ENCODE data around the gene HPCAL1. TPM values are rescaled to one million over a fixed set of nuclear protein-coding genes. Genes with fewer than 3 reads are reported as not detected.
"Not testable (repeated sequence)": the region's sequence is repeated elsewhere in the genome, so short reads cannot be mapped to it uniquely, and the experiment has no call there.

Gene HPCAL1
- total and polyA plus RNA-seq, 2 experiments from 2014 or later = 8.3 to 25.4 TPM

DNA sequence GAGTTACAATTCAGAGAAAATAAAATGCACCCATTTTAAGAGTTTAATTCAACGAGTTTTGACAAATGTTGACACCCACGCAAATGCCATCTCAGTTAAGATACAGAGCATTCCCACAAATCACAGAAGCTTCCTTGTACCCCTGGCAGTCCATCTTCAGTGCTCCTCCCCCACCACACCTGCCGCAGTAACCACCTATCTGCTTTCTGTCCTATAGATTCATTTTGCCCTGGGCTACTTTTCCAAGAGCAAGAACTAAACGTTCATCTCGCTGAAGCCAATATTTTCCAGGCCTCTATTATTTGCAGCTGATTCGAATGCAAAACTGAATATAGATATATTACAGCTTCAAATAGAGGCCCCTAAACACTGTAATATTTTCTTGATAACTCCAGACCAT, 13.4 kb upstream of the HPCAL1 start:
- no peaks in the 10 kb centered on the region for H4K20me1 ChIP-seq (replicated peaks; ENCODE audit: insufficient read depth)
- DNase-seq (ENCODE audit: low spot score) = no peak
- H3F3A ChIP-seq (replicated peaks; ENCODE audit: low read depth) = no peaks in the 10 kb centered on the region
- no peak for TF ChIP-seq JUNB (IDR thresholded peaks at IDR 0.05; ENCODE audit: unreplicated experiment)
- no peak for TF ChIP-seq ZNF114 (CRISPR knock-in tag; IDR thresholded peaks at IDR 0.05)
- TF ChIP-seq, protein P1, sequence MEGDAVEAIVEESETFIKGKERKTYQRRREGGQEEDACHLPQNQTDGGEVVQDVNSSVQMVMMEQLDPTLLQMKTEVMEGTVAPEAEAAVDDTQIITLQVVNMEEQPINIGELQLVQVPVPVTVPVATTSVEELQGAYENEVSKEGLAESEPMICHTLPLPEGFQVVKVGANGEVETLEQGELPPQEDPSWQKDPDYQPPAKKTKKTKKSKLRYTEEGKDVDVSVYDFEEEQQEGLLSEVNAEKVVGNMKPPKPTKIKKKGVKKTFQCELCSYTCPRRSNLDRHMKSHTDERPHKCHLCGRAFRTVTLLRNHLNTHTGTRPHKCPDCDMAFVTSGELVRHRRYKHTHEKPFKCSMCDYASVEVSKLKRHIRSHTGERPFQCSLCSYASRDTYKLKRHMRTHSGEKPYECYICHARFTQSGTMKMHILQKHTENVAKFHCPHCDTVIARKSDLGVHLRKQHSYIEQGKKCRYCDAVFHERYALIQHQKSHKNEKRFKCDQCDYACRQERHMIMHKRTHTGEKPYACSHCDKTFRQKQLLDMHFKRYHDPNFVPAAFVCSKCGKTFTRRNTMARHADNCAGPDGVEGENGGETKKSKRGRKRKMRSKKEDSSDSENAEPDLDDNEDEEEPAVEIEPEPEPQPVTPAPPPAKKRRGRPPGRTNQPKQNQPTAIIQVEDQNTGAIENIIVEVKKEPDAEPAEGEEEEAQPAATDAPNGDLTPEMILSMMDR (conservative IDR thresholded peaks at IDR 0.05; ENCODE audit: low read depth in 2 of 2) = no peak
- no peak for TF ChIP-seq STAT1 (IDR thresholded peaks at IDR 0.05; ENCODE audit: unreplicated experiment)
- TF ChIP-seq POLR2AphosphoS5 (IDR thresholded peaks at IDR 0.05; ENCODE audit: low read depth) = no peak
- TF ChIP-seq, protein P2, sequence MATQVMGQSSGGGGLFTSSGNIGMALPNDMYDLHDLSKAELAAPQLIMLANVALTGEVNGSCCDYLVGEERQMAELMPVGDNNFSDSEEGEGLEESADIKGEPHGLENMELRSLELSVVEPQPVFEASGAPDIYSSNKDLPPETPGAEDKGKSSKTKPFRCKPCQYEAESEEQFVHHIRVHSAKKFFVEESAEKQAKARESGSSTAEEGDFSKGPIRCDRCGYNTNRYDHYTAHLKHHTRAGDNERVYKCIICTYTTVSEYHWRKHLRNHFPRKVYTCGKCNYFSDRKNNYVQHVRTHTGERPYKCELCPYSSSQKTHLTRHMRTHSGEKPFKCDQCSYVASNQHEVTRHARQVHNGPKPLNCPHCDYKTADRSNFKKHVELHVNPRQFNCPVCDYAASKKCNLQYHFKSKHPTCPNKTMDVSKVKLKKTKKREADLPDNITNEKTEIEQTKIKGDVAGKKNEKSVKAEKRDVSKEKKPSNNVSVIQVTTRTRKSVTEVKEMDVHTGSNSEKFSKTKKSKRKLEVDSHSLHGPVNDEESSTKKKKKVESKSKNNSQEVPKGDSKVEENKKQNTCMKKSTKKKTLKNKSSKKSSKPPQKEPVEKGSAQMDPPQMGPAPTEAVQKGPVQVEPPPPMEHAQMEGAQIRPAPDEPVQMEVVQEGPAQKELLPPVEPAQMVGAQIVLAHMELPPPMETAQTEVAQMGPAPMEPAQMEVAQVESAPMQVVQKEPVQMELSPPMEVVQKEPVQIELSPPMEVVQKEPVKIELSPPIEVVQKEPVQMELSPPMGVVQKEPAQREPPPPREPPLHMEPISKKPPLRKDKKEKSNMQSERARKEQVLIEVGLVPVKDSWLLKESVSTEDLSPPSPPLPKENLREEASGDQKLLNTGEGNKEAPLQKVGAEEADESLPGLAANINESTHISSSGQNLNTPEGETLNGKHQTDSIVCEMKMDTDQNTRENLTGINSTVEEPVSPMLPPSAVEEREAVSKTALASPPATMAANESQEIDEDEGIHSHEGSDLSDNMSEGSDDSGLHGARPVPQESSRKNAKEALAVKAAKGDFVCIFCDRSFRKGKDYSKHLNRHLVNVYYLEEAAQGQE (IDR thresholded peaks at IDR 0.05; ENCODE audit: unreplicated experiment) = no peak
- no peak for TF ChIP-seq EZH2 (IDR thresholded peaks at IDR 0.05; ENCODE audit: low read depth, unreplicated experiment)
- Mint-ChIP-seq H3K4me1 (peaks cover 9% of the 10 kb centered on the region), H3K9me3 (peaks cover 6% of the 10 kb centered on the region), H3K36me3 (ENCODE audit: low read depth) (peaks cover 3% of the 10 kb centered on the region; the same call in 2 of the 3 replicates), H3K27ac (no peak overlapping the region), H3K4me3 (no peak overlapping the region), H3K27me3 (ENCODE audit: insufficient read depth, low read depth, poor library complexity) (peaks cover 9% of the 10 kb centered on the region)
- no peaks in the 10 kb centered on the region for H3K79me2 ChIP-seq (replicated peaks; ENCODE audit: insufficient read depth)
- H3K27ac ChIP-seq (ENCODE audit: low read depth) = no peak overlapping the region
- no peak for ATAC-seq
- no peak overlapping the region for H2AFZ ChIP-seq
- H3K27me3 ChIP-seq (ENCODE audit: insufficient read depth) = no peaks in the 10 kb centered on the region
- H3K4me2 ChIP-seq = no peak overlapping the region
- no peaks in the 10 kb centered on the region for H3K9me2 ChIP-seq (ENCODE audit: insufficient read depth)
- no peak overlapping the region for H3K4me3 ChIP-seq
- H3K4me1 ChIP-seq (ENCODE audit: insufficient read depth) = no peaks in the 10 kb centered on the region
- H3K36me3 ChIP-seq (ENCODE audit: insufficient read depth) = no peaks in the 10 kb centered on the region; the same call in 1 of the 2 replicates

DNA sequence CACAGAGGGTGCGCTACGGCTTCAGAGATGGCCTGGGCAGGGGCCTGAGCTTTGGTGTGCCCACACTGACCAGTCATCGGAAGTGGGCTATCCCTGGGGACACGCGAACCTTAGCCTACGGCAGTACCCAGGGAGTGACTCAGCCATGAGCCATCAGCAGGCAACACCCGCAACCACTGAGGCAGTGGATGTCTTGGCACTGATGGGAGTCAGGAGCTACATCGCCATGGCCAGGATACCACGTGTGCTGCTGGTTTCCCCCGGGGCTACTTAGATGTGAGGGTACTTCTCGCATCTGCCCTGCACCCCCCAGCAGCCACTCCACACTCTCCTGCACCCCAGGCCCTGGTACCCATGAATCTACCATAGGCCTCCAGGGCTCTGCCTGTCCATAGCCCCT, 12.8 kb upstream of the HPCAL1 start:
- Mint-ChIP-seq H3K27ac (no peak overlapping the region), H3K4me3 (no peak overlapping the region), H3K4me1 (peaks cover 8% of the 10 kb centered on the region), H3K27me3 (ENCODE audit: insufficient read depth, low read depth, poor library complexity) (peaks cover 9% of the 10 kb centered on the region), H3K36me3 (ENCODE audit: low read depth) (peaks cover 3% of the 10 kb centered on the region; the same call in 2 of the 3 replicates), H3K9me3 (peaks cover 9% of the 10 kb centered on the region)
- no peaks in the 10 kb centered on the region for H3F3A ChIP-seq (replicated peaks; ENCODE audit: low read depth)
- ATAC-seq = no peak
- no peak overlapping the region for H2AFZ ChIP-seq
- H3K27ac ChIP-seq (ENCODE audit: low read depth) = no peak overlapping the region
- no peak overlapping the region for H3K4me2 ChIP-seq
- no peaks in the 10 kb centered on the region for H4K20me1 ChIP-seq (replicated peaks; ENCODE audit: insufficient read depth)
- no peak for TF ChIP-seq EZH2phosphoT487 (IDR thresholded peaks at IDR 0.05; ENCODE audit: unreplicated experiment)
- no peaks in the 10 kb centered on the region for H3K27me3 ChIP-seq (ENCODE audit: insufficient read depth)
- no peak overlapping the region for H3K4me3 ChIP-seq
- no peaks in the 10 kb centered on the region for H3K79me2 ChIP-seq (replicated peaks; ENCODE audit: insufficient read depth)
- DNase-seq (ENCODE audit: low spot score) = no peak
- no peaks in the 10 kb centered on the region; the same call in 1 of the 2 replicates for H3K36me3 ChIP-seq (ENCODE audit: insufficient read depth)
- H3K4me1 ChIP-seq (ENCODE audit: insufficient read depth) = no peaks in the 10 kb centered on the region
- H3K9me2 ChIP-seq (ENCODE audit: insufficient read depth) = no peaks in the 10 kb centered on the region

DNA sequence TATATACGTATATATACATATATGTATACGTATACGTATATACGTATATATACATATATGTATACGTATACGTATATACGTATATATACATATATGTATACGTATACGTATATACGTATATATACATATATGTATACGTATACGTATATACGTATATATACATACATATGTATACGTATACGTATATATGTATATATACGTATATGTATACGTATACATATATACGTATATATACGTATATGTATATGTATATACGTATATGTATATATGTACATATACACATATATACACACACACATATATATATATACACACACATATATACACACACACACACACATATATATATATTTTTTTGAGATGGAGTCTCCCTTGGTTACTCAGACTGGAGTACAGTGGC, 11.3 kb upstream of the HPCAL1 start:
- ATAC-seq; H4K20me1 ChIP-seq (replicated peaks; ENCODE audit: insufficient read depth); H3K36me3 ChIP-seq (ENCODE audit: insufficient read depth); H3K79me2 ChIP-seq (replicated peaks; ENCODE audit: insufficient read depth); H3K27me3 ChIP-seq (ENCODE audit: insufficient read depth); H3K9me2 ChIP-seq (ENCODE audit: insufficient read depth); H3K4me3 ChIP-seq; H3K4me2 ChIP-seq; H3K4me1 Mint-ChIP-seq; H3K36me3 Mint-ChIP-seq (ENCODE audit: low read depth); H3K27ac Mint-ChIP-seq; DNase-seq (ENCODE audit: low spot score); H3K4me1 ChIP-seq (ENCODE audit: insufficient read depth); H3K27ac ChIP-seq (ENCODE audit: low read depth); H3K4me3 Mint-ChIP-seq; H2AFZ ChIP-seq; H3F3A ChIP-seq (replicated peaks; ENCODE audit: low read depth); H3K9me3 Mint-ChIP-seq; H3K27me3 Mint-ChIP-seq (ENCODE audit: insufficient read depth, low read depth, poor library complexity): not testable (repeated sequence)

All from GM23338 (cell line).